Neural cell (in vitro differentiated cells): ENCODE results near the gene CXADR. TPM values are rescaled to one million over a fixed set of nuclear protein-coding genes. Genes with fewer than 3 reads are reported as not detected.

Source experiments
- H2AFZ ChIP-seq: fragments of 200-600, 300-800 bp; sonication (generic), shearing (Covaris generic); 2 replicates; pipeline ENCODE4 v1.6.0; 2014; ENCODE audit warnings: low read depth, mild to moderate bottlenecking, antibody characterized with exemption, low read length, moderate library complexity
- H3F3A ChIP-seq: fragments of 200-600 bp; shearing (Covaris generic); 2 replicates; pipeline ENCODE4 v1.6.1; 2016; ENCODE audit warnings: mild to moderate bottlenecking, moderate library complexity, mixed read lengths, antibody characterized with exemption, low read length; ENCODE audit not compliant: insufficient read depth, poor library complexity, severe bottlenecking
- H3K27ac ChIP-seq: fragments of 200-600, 300-800 bp; sonication (generic), shearing (Covaris generic); 2 replicates; pipeline ENCODE4 v1.5.1; 2014; ENCODE audit warnings: mild to moderate bottlenecking, low read length, moderate library complexity
- H3K27me3 ChIP-seq: fragments of 300-800, 200-600 bp; sonication (generic), shearing (Covaris generic); 2 replicates; pipeline ENCODE4 v1.6.0; 2014; ENCODE audit warnings: mild to moderate bottlenecking, low read depth, low read length, moderate library complexity; ENCODE audit not compliant: insufficient read depth
- H3K36me3 ChIP-seq: fragments of 300-800, 200-600 bp; sonication (generic), shearing (Covaris generic); 2 replicates; pipeline ENCODE4 v1.5.1; 2014; ENCODE audit warnings: mild to moderate bottlenecking, antibody characterized with exemption, low read length, moderate library complexity; ENCODE audit not compliant: insufficient read depth
- H3K4me2 ChIP-seq: fragments of 300-800, 200-600 bp; sonication (generic), shearing (Covaris generic); 2 replicates; pipeline ENCODE4 v1.6.0; 2014; ENCODE audit warnings: mild to moderate bottlenecking, low read length
- H3K4me3 ChIP-seq: fragments of 300-800, 200-600 bp; sonication (generic), shearing (Covaris generic); 2 replicates; pipeline ENCODE4 v1.5.1; 2014; ENCODE audit warnings: mild to moderate bottlenecking, low read length, moderate library complexity
- H3K79me2 ChIP-seq: fragments of 200-600 bp; shearing (Covaris generic); replicated peaks from 2 replicates; pipeline ENCODE4 v1.6.0; 2014; ENCODE audit warnings: mild to moderate bottlenecking, low read length, moderate library complexity; ENCODE audit not compliant: insufficient read depth
- H3K9ac ChIP-seq: fragments of 300-800, 200-600 bp; sonication (generic), shearing (Covaris generic); 2 replicates; pipeline ENCODE4 v1.6.1; 2016; ENCODE audit warnings: mild to moderate bottlenecking, low read length, mixed read lengths
- H3K9me2 ChIP-seq: fragments of 200-600 bp; shearing (Covaris generic); 2 replicates; pipeline ENCODE4 v1.6.1; 2016; ENCODE audit warnings: mild to moderate bottlenecking, low read length, mixed read lengths; ENCODE audit not compliant: insufficient read depth
- H3K9me3 ChIP-seq: fragments of 200-600, 300-800 bp; sonication (generic), shearing (Covaris generic); 2 replicates; pipeline ENCODE4 v1.6.1; 2016; ENCODE audit warnings: mild to moderate bottlenecking, mixed run types, low read length, moderate library complexity, mixed read lengths
- H4K20me1 ChIP-seq: fragments of 200-600 bp; shearing (Covaris generic); 2 replicates; pipeline ENCODE4 v1.6.1; 2016; ENCODE audit warnings: mild to moderate bottlenecking, mixed run types; ENCODE audit not compliant: insufficient read depth
- EP300 ChIP-seq: fragments of 450-650 bp; conservative IDR thresholded peaks from 2 replicates; pipeline ENCODE4 v1.6.1; 2014; ENCODE audit warnings: antibody characterized with exemption, mild to moderate bottlenecking, moderate library complexity; ENCODE audit not compliant: poor library complexity, severe bottlenecking
- EZH2 ChIP-seq: fragments of 200-600, 300-800 bp; shearing (Covaris generic), sonication (generic); IDR thresholded peaks from 2 replicates; pipeline ENCODE4 v1.6.1; 2014; ENCODE audit warnings: antibody characterized with exemption, low read length, borderline replicate concordance, mild to moderate bottlenecking; ENCODE audit not compliant: insufficient read depth, poor library complexity, severe bottlenecking
- MXI1 ChIP-seq: fragments of 450-650 bp; conservative IDR thresholded peaks from 2 replicates; pipeline ENCODE4 v1.6.1; 2014; ENCODE audit warnings: antibody characterized with exemption, mild to moderate bottlenecking; ENCODE audit not compliant: poor library complexity, severe bottlenecking
- POLR2AphosphoS5 ChIP-seq: IDR thresholded peaks from 2 replicates; pipeline ENCODE4 v1.6.1; 2012
- RAD21 ChIP-seq: fragments of 450-650 bp; conservative IDR thresholded peaks from 2 replicates; pipeline ENCODE4 v1.6.1; 2014; ENCODE audit warnings: antibody characterized with exemption, mild to moderate bottlenecking, moderate library complexity
- SMC3 ChIP-seq: fragments of 450-650 bp; conservative IDR thresholded peaks from 2 replicates; pipeline ENCODE4 v1.6.1; 2014; ENCODE audit warnings: antibody characterized with exemption, mild to moderate bottlenecking, moderate library complexity; ENCODE audit not compliant: poor library complexity
- TAF1 ChIP-seq: IDR thresholded peaks from 2 replicates; pipeline ENCODE4 v1.6.1; 2012; ENCODE audit warnings: low read depth
- polyA plus RNA-seq: library from polyadenylated mRNA; depleted of rRNA; stranded (reverse); fragments of >200 nt; gene quantifications from 2 replicates; pipeline ENCODE4 v1.2.3, GENCODE V29; 2014
- TF ChIP-seq, protein P1 (sequence below): IDR thresholded peaks from 2 replicates; pipeline ENCODE4 v1.6.1; 2012; ENCODE audit warnings: borderline replicate concordance
- TF ChIP-seq, protein P2 (sequence below): fragments of 450-650 bp; IDR thresholded peaks from 2 replicates; pipeline ENCODE4 v1.5.1; 2014; ENCODE audit warnings: antibody characterized with exemption, mild to moderate bottlenecking, moderate library complexity; ENCODE audit not compliant: poor library complexity, severe bottlenecking

The CXADR gene
- polyA plus RNA-seq, 1 donor from 2014 or later: 175 TPM

DNA sequence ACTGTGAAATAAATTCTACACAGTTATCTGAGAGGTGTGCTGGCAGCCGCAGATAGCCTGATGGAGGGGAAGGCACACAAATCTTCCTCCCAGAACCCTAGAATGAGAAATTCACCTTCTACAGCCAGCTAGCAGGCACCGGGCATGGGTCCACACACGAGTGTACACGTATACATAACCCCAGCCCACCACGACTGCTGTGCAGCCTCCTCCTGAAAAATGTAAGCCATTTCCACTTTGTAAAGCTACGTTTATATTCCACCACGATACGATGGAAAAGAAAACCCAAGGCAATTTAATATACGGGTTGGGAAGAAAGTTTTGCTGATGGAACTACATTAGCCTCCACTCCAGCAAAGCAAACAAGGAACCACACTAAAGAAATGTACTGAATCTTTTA, 98.1 kb downstream of the CXADR start:
- H3K79me2 ChIP-seq: peaks cover 31% of the 10 kb centered on the region
- H4K20me1 ChIP-seq: no peaks in the 10 kb centered on the region
- H3F3A ChIP-seq: no peaks in the 10 kb centered on the region
- H2AFZ ChIP-seq: no peak overlapping the region
- TF ChIP-seq EZH2: no peak
- TF ChIP-seq SMC3: no peak
- TF ChIP-seq, protein P1, sequence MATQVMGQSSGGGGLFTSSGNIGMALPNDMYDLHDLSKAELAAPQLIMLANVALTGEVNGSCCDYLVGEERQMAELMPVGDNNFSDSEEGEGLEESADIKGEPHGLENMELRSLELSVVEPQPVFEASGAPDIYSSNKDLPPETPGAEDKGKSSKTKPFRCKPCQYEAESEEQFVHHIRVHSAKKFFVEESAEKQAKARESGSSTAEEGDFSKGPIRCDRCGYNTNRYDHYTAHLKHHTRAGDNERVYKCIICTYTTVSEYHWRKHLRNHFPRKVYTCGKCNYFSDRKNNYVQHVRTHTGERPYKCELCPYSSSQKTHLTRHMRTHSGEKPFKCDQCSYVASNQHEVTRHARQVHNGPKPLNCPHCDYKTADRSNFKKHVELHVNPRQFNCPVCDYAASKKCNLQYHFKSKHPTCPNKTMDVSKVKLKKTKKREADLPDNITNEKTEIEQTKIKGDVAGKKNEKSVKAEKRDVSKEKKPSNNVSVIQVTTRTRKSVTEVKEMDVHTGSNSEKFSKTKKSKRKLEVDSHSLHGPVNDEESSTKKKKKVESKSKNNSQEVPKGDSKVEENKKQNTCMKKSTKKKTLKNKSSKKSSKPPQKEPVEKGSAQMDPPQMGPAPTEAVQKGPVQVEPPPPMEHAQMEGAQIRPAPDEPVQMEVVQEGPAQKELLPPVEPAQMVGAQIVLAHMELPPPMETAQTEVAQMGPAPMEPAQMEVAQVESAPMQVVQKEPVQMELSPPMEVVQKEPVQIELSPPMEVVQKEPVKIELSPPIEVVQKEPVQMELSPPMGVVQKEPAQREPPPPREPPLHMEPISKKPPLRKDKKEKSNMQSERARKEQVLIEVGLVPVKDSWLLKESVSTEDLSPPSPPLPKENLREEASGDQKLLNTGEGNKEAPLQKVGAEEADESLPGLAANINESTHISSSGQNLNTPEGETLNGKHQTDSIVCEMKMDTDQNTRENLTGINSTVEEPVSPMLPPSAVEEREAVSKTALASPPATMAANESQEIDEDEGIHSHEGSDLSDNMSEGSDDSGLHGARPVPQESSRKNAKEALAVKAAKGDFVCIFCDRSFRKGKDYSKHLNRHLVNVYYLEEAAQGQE: no peak
- TF ChIP-seq TAF1: no peak
- TF ChIP-seq RAD21: no peak
- no peak for TF ChIP-seq POLR2AphosphoS5
- TF ChIP-seq EP300: no peak
- TF ChIP-seq MXI1: no peak
- TF ChIP-seq, protein P2, sequence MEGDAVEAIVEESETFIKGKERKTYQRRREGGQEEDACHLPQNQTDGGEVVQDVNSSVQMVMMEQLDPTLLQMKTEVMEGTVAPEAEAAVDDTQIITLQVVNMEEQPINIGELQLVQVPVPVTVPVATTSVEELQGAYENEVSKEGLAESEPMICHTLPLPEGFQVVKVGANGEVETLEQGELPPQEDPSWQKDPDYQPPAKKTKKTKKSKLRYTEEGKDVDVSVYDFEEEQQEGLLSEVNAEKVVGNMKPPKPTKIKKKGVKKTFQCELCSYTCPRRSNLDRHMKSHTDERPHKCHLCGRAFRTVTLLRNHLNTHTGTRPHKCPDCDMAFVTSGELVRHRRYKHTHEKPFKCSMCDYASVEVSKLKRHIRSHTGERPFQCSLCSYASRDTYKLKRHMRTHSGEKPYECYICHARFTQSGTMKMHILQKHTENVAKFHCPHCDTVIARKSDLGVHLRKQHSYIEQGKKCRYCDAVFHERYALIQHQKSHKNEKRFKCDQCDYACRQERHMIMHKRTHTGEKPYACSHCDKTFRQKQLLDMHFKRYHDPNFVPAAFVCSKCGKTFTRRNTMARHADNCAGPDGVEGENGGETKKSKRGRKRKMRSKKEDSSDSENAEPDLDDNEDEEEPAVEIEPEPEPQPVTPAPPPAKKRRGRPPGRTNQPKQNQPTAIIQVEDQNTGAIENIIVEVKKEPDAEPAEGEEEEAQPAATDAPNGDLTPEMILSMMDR: no peak
- no peaks in the 10 kb centered on the region for H3K9me2 ChIP-seq
- H3K36me3 ChIP-seq: no peaks in the 10 kb centered on the region
- peak overlapping the region; percentile 60 for H3K4me2 ChIP-seq
- H3K27me3 ChIP-seq: peaks cover 17% of the 10 kb centered on the region
- H3K27ac ChIP-seq: no peak overlapping the region
- no peak overlapping the region for H3K9ac ChIP-seq
- peak overlapping the region; percentile 86 for H3K4me3 ChIP-seq
- H3K9me3 ChIP-seq: no peaks in the 10 kb centered on the region

DNA sequence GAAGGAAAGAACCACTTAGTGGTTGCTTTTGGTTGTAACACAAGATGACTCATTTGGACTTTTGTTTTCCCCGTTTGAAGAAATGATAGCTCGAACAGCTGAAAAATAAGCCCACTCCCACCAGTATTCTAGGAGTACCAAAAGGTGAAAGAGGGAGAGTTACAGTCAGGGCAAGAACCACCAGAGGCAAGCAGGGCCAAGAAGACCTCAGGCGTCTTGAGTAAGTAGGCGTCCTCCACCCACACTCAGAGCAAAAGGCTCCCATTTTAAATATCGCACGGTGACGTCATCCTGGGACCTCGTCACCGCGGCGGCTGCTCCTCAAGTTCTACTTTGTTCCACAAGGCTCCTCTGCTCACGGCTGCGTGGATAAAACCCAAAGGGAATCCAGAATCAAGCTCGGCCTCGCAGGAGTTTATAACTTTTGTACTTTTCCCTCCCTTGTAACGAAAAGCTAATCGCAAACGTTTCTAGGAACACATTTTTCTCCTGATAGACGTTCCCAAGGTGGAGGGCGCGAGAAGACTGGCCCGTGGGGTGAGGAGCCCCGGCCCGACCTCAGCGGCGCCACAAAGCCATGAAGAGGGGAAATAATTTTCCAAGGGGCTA, 98.7 kb downstream of the CXADR start:
- Histone ChIP-seq H4K20me1 (no peaks in the 10 kb centered on the region), H3K9me3 (no peaks in the 10 kb centered on the region), H3F3A (no peaks in the 10 kb centered on the region), H3K4me3 (peak overlapping the region; percentile 86), H3K27ac (no peak overlapping the region), H3K4me2 (peak overlapping the region; percentile 60), H3K36me3 (no peaks in the 10 kb centered on the region), H3K27me3 (peaks cover 17% of the 10 kb centered on the region), H3K9ac (peak overlapping the region; percentile 80), H3K79me2 (peaks cover 31% of the 10 kb centered on the region), H2AFZ (no peak overlapping the region), H3K9me2 (no peaks in the 10 kb centered on the region)
- no peak for TF ChIP-seq EP300
- TF ChIP-seq POLR2AphosphoS5: peak; percentile 10
